ENCODE measurements around the gene CCT4. TPM values are rescaled to one million over a fixed set of nuclear protein-coding genes. Genes with fewer than 3 reads are reported as not detected.

CCT4 gene
- total RNA-seq, 4 donors from 2014 or later: 74.4 to 86.8 (median 79.5) TPM

DNA sequence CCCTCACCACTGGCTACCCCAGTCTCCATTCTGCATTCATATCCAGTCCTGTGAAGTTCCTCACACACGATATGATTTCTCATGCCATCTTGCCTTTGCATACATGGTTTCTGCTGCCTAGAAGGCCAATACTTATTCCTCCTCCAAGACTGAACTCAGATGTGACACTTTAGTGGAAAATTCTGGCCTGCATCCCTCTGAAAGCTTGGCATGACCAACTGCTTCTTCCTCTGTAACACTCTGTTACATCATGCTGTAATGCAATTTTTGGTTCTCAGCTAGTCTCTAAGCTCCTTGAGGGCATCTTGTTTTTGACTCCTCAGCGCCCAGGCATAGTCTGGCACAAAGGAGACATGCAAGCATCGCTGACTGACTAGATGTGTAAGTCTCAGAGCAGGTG lies 47.2 kb downstream of the CCT4 start:
- no peak for DNase-seq (ENCODE audit: extremely low spot score)
- Histone ChIP-seq H3K4me3 (no peak overlapping the region), H3K4me1 (no peaks in the 10 kb centered on the region), H3K9me3 (no peaks in the 10 kb centered on the region), H3K27ac (replicated peaks in 1 of 4) (no peak overlapping the region), H3K27me3 (no peaks in the 10 kb centered on the region), H3K36me3 (peaks cover 0 to 12% (median 2%) of the 10 kb centered on the region in 4 donors)
- TF ChIP-seq POLR2AphosphoS5 (IDR thresholded peaks at IDR 0.05) (no peak), EP300 (IDR thresholded peaks at IDR 0.05) (no peak), POLR2A (IDR thresholded peaks at IDR 0.05; ENCODE audit: low read depth) (no peak)
- TF ChIP-seq, protein P1, sequence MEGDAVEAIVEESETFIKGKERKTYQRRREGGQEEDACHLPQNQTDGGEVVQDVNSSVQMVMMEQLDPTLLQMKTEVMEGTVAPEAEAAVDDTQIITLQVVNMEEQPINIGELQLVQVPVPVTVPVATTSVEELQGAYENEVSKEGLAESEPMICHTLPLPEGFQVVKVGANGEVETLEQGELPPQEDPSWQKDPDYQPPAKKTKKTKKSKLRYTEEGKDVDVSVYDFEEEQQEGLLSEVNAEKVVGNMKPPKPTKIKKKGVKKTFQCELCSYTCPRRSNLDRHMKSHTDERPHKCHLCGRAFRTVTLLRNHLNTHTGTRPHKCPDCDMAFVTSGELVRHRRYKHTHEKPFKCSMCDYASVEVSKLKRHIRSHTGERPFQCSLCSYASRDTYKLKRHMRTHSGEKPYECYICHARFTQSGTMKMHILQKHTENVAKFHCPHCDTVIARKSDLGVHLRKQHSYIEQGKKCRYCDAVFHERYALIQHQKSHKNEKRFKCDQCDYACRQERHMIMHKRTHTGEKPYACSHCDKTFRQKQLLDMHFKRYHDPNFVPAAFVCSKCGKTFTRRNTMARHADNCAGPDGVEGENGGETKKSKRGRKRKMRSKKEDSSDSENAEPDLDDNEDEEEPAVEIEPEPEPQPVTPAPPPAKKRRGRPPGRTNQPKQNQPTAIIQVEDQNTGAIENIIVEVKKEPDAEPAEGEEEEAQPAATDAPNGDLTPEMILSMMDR (IDR thresholded peaks at IDR 0.05): no peak
- WGBS: 97% methylated on average over 3 of the region's 3 CpGs
- intact Hi-C loops (cut with DNase I): no loop called here

DNA sequence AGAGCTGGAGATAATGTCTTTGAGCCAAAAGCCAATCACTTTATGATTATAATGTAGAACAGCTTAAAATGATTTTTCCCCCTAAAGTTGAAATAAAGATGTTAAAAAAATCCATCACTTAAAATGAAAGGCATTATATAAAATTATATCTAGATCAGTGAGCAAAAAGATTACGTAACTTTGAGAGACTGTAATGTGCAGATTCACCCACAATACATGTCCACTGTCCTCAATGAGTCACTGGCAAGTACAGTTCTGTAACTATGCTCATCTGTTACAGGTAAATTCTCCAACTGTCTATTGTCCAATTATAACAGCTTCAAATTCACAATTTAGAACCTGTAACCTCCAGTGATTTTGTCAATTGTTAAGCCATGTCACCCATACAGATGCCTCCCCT lies 53.6 kb downstream of the CCT4 start:
- Histone ChIP-seq H3K36me3 (peaks cover 0 to 3% (median 0%) of the 10 kb centered on the region in 4 donors), H3K27me3 (no peaks in the 10 kb centered on the region), H3K9me3 (no peaks in the 10 kb centered on the region), H3K4me3 (no peak overlapping the region), H3K4me1 (no peaks in the 10 kb centered on the region), H3K27ac (replicated peaks in 1 of 4) (no peak overlapping the region)
- intact Hi-C loops (cut with DNase I): no loop called here
- WGBS: 59% methylated on average over 1 of the region's 1 CpG
- TF ChIP-seq, protein P1 (IDR thresholded peaks at IDR 0.05): no peak
- TF ChIP-seq POLR2A (IDR thresholded peaks at IDR 0.05; ENCODE audit: low read depth) (no peak), EP300 (IDR thresholded peaks at IDR 0.05) (no peak), POLR2AphosphoS5 (IDR thresholded peaks at IDR 0.05) (no peak)
- no peak for DNase-seq (ENCODE audit: extremely low spot score)

DNA sequence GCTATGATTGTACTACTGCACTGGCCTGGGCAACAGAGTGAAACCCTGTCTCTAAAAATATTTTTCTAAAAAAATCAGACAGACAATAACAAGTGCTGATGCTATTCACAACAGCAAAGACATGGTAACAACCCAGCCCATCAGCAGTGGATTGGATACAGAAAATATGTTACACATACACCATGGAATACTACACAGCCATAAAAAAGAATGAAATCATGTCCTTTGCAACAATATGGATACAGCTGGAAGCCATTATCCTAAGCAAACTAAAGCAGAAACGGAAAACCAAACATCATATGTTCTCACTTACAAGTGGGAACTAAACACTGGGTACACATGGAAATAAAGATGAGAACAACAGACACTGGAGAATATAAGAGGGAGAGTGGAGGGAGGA lies 54.5 kb downstream of the CCT4 start:
- H3K27me3 ChIP-seq: no peaks in the 10 kb centered on the region

DNA sequence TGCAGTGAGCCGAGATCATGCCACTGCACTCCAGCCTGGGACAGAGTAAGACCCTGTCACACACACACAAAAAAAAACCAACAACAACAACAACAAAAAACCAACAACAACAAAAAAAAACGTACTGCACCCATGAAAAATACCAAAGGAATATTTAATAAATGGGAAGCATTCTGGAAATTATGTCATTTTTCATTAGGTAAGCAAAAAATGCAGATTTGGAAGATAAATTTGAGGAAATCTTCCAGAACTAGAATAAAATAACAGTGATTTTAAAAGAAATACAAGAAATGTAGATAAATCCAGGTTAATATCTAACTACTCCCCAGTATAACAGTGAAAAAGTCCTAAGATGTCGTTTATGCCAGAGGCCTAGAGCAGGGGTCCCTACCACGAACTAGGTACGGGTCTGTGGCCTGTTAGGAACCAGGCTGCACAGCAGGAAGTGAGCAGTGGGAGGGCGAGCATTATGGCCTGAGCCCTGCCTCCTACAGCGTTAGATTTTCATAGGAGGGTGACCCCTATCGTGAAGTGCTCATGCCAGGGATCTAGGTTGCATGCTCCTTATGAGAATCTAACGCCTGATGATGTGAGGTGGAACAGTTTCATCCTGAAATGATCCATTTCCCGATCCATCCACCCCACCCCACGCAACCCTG lies 56.1 kb downstream of the CCT4 start:
- intact Hi-C loops (cut with DNase I): no loop called here
- 91% methylated on average over 11 of the region's 11 CpGs for WGBS
- Histone ChIP-seq H3K4me1 (no peaks in the 10 kb centered on the region), H3K9me3 (no peaks in the 10 kb centered on the region), H3K36me3 (no peaks in the 10 kb centered on the region), H3K27ac (replicated peaks in 1 of 4) (no peak overlapping the region), H3K27me3 (no peaks in the 10 kb centered on the region), H3K4me3 (no peak overlapping the region)
- no peak for DNase-seq (ENCODE audit: extremely low spot score)
- no peak for TF ChIP-seq POLR2A (IDR thresholded peaks at IDR 0.05; ENCODE audit: low read depth)
- no peak for TF ChIP-seq POLR2AphosphoS5 (IDR thresholded peaks at IDR 0.05)
- TF ChIP-seq, protein P1 (IDR thresholded peaks at IDR 0.05): no peak
- no peak for TF ChIP-seq EP300 (IDR thresholded peaks at IDR 0.05)

More for the DNA sequence above, 54.5 kb downstream of the CCT4 start:
- H3K27ac ChIP-seq (replicated peaks in 1 of 4): no peak overlapping the region
- no peaks in the 10 kb centered on the region for H3K4me1 ChIP-seq
- intact Hi-C loops (cut with DNase I): no loop called here
- TF ChIP-seq, protein P1 (IDR thresholded peaks at IDR 0.05): no peak
- TF ChIP-seq POLR2A (IDR thresholded peaks at IDR 0.05; ENCODE audit: low read depth): no peak
- no peak for TF ChIP-seq POLR2AphosphoS5 (IDR thresholded peaks at IDR 0.05)
- no peak for TF ChIP-seq EP300 (IDR thresholded peaks at IDR 0.05)
- DNase-seq (ENCODE audit: extremely low spot score): no peak
- WGBS: 96% methylated on average over 1 of the region's 1 CpG
- no peaks in the 10 kb centered on the region for H3K9me3 ChIP-seq
- H3K36me3 ChIP-seq: no peaks in the 10 kb centered on the region
- H3K4me3 ChIP-seq: no peak overlapping the region

DNA sequence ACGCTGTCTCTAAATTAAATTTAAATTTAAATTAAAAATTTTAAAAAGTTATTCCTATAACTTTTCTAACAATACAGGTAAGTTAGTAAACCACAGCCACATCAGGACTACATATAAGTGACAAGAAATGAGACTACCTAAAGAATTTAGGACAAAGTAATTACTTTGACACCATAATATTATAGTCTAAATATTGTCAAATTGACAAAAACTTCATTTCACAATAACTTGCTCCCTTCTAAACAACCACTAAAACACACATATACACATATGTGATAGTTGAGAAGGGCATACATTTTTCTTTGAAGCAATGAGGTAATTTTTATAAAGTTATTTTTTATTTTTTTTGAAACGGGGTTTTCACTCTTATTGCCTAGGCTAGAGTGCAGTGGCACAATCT lies 66.2 kb downstream of the CCT4 start:
- 88% methylated on average over 2 of the region's 2 CpGs for WGBS
- Histone ChIP-seq H3K4me3 (no peak overlapping the region), H3K4me1 (no peaks in the 10 kb centered on the region), H3K36me3 (no peaks in the 10 kb centered on the region), H3K27ac (replicated peaks in 1 of 4) (no peak overlapping the region), H3K27me3 (no peaks in the 10 kb centered on the region), H3K9me3 (no peaks in the 10 kb centered on the region)
- TF ChIP-seq EP300 (IDR thresholded peaks at IDR 0.05) (no peak), POLR2A (IDR thresholded peaks at IDR 0.05; ENCODE audit: low read depth) (no peak), POLR2AphosphoS5 (IDR thresholded peaks at IDR 0.05) (no peak)
- TF ChIP-seq, protein P1 (IDR thresholded peaks at IDR 0.05): no peak
- intact Hi-C loops (cut with DNase I): no loop called here
- DNase-seq (ENCODE audit: extremely low spot score): no peak

Measured in esophagus muscularis mucosa (tissue), 4 donors.